ENCODE results near the gene NTM.
"Not testable (repeated sequence)": the region's sequence is repeated elsewhere in the genome, so short reads cannot be mapped to it uniquely, and the experiment has no call there.

Gene NTM

GRCh38 chr11:132312701-132313111 lies 942.3 kb downstream of the NTM start:
- DNase-seq (ENCODE audit: low spot score) = peak; percentile 30

- DNase-seq (ENCODE audit: low spot score) = no peak
Measured at GRCh38 chr11:132314911-132315455, 944.6 kb downstream of the NTM start.

GRCh38 chr11:132315696-132316095 lies 945.3 kb downstream of the NTM start:
- DNase-seq (ENCODE audit: low spot score) = no peak

GRCh38 chr11:132318421-132319157 lies 948.2 kb downstream of the NTM start:
- DNase-seq (ENCODE audit: low spot score) = peak; percentile 42

- not testable (repeated sequence) for DNase-seq (ENCODE audit: low spot score)
Measured at GRCh38 chr11:132319419-132319818, 949.0 kb downstream of the NTM start.

- DNase-seq (ENCODE audit: low spot score) = no peak
Measured at GRCh38 chr11:132330515-132330914, 960.1 kb downstream of the NTM start.

GRCh38 chr11:132332521-132332920 lies 962.1 kb downstream of the NTM start:
- DNase-seq (ENCODE audit: low spot score) = no peak

- DNase-seq (ENCODE audit: low spot score) = no peak
Measured at GRCh38 chr11:132334769-132335280, 964.4 kb downstream of the NTM start.

GRCh38 chr11:132335311-132335710 lies 964.9 kb downstream of the NTM start:
- no peak for DNase-seq (ENCODE audit: low spot score)

- no peak for DNase-seq (ENCODE audit: low spot score)
Measured at GRCh38 chr11:132336781-132337535, 966.5 kb downstream of the NTM start.

GRCh38 chr11:132337819-132338416 lies 967.5 kb downstream of the NTM start:
- no peak for DNase-seq (ENCODE audit: low spot score)

GRCh38 chr11:132342408-132342807 lies 972.0 kb downstream of the NTM start:
- DNase-seq (ENCODE audit: low spot score) = no peak

- DNase-seq (ENCODE audit: low spot score) = no peak
Measured at GRCh38 chr11:132343445-132344175, 973.2 kb downstream of the NTM start.

GRCh38 chr11:132346558-132347148 lies 976.2 kb downstream of the NTM start:
- no peak for DNase-seq (ENCODE audit: low spot score)

GRCh38 chr11:132347156-132348090 lies 977.0 kb downstream of the NTM start:
- DNase-seq (ENCODE audit: low spot score) = peak; percentile 87

GRCh38 chr11:132349811-132350733 lies 979.7 kb downstream of the NTM start:
- no peak for DNase-seq (ENCODE audit: low spot score)

- no peak for DNase-seq (ENCODE audit: low spot score)
Measured at GRCh38 chr11:132351050-132351449, 980.6 kb downstream of the NTM start.

- no peak for DNase-seq (ENCODE audit: low spot score)
Measured at GRCh38 chr11:132352497-132352896, 982.1 kb downstream of the NTM start.

- DNase-seq (ENCODE audit: low spot score) = no peak
Measured at GRCh38 chr11:132353255-132353654, 982.8 kb downstream of the NTM start.
